Sigmoid colon (tissue), 7 donors: Measurements from ENCODE around the gene TCF3. TPM values are rescaled to one million over a fixed set of nuclear protein-coding genes. Genes with fewer than 3 reads are reported as not detected.
A peak's percentile ranks its signal among the peaks of the same experiment; 100 is the strongest.

Experiments used
- DNase-seq: peaks from one replicate; pipeline ENCODE4 v3.0.0-alpha.2; 2019
- H3K27ac ChIP-seq, 4 donors: fragments of 200-600 bp; sonication (generic); one replicate each; pipeline ENCODE4 v1.5.1; 2016 to 2019; ENCODE audit warnings: mild to moderate bottlenecking in 1 of 4
- H3K27me3 ChIP-seq, 3 donors: fragments of 200-600 bp; sonication (generic); one replicate each; pipeline ENCODE4 v1.5.1; 2019; ENCODE audit warnings: mild to moderate bottlenecking in 1 of 3
- H3K36me3 ChIP-seq, 4 donors: fragments of 200-600 bp; sonication (generic); one replicate each; pipeline ENCODE4 v1.5.1; 2016 to 2019
- H3K4me1 ChIP-seq, 4 donors: fragments of 200-600 bp; sonication (generic); one replicate each; pipeline ENCODE4 v1.5.1; 2017 to 2019
- H3K4me3 ChIP-seq, 4 donors: fragments of 200-600 bp; sonication (generic); one replicate each; pipeline ENCODE4 v1.5.1; 2017 to 2019; ENCODE audit warnings: mild to moderate bottlenecking in 2 of 4, moderate library complexity in 1 of 4
- H3K9me3 ChIP-seq, 4 donors: fragments of 200-600 bp in 3 of 4; sonication (generic) in 3 of 4; one replicate each; pipeline versions ENCODE4 v1.5.1 to v1.6.1; 2013 to 2019
- CTCF ChIP-seq, 4 experiments: fragments of 450-650 bp in 3 of 4; fragments of 200-600 bp in 1 of 4; IDR thresholded peaks; one replicate each; pipeline ENCODE4 v1.5.1; 2016 to 2019; ENCODE audit warnings: antibody characterized with exemption in 4 of 4, mild to moderate bottlenecking in 3 of 4, moderate library complexity in 2 of 4
- EP300 ChIP-seq, 4 donors: sonication (generic); formaldehyde crosslinking; IDR thresholded peaks; one replicate each; pipeline ENCODE4 v1.6.1; 2017; ENCODE audit warnings: antibody characterized with exemption in 4 of 4
- POLR2A ChIP-seq, 2 donors: fragments of 450-650 bp; IDR thresholded peaks; one replicate each; pipeline ENCODE4 v1.6.1; 2016; ENCODE audit warnings: antibody characterized with exemption in 2 of 2, mild to moderate bottlenecking in 2 of 2, moderate library complexity in 2 of 2
- POLR2AphosphoS5 ChIP-seq, 4 donors: sonication (generic); formaldehyde crosslinking; IDR thresholded peaks; one replicate each; pipeline ENCODE4 v1.6.1; 2017; ENCODE audit warnings: antibody characterized with exemption in 4 of 4
- WGBS, 2 donors: extraction: QIAGEN DNeasy Blood & Tissue Kit; methylation state at CpG; one replicate each; pipeline ENCODE4 v1.1.7; 2013; 5-methylcytosine and 5-hydroxymethylcytosine counted together
- intact Hi-C: fragments of 100-400 bp; cut with DNase I; formaldehyde crosslinking; loops from one replicate; pipeline ENCODE4 v1.15.1; 2023
- polyA plus RNA-seq, 3 donors: library from polyadenylated mRNA; stranded (reverse); fragments of 200-250 nt; gene quantifications; one replicate each; pipeline ENCODE4 v1.2.3, GENCODE V29; 2013
- total RNA-seq, 4 donors: library from RNA; depleted of rRNA; stranded (reverse); fragments of >200 nt; gene quantifications; one replicate each; pipeline ENCODE4 v1.1.0, GENCODE V29; 2016
- donor health status: healthy with polysubstance abuse.
- donor health status: Bipolar disorder and iron deficiency.
- donor health status: healthy.

The TCF3 gene
- total and polyA plus RNA-seq, 7 donors: 18.6 to 66.9 (median 30.8) TPM

GRCh38 chr19:1606138-1606651, 46.2 kb downstream of the TCF3 start:
- 9 to 18% methylated on average over 16 of the region's 16 CpGs for WGBS, 2 donors
- intact Hi-C loops: loop anchor here (1.0 to 5.0 kb wide), 2 partner anchors 39 to 45 kb away; partner anchors contain the start of gene MEX3D
- H3K9me3 ChIP-seq: no peaks in the 10 kb centered on the region
- peak overlapping the region; percentile 87 to 98 (median 95) for H3K4me3 ChIP-seq
- peaks cover 0 to 20% (median 1%) of the 10 kb centered on the region in 4 donors for H3K36me3 ChIP-seq
- peaks cover 0 to 39% (median 36%) of the 10 kb centered on the region in 4 donors for H3K4me1 ChIP-seq
- TF ChIP-seq EP300 (IDR thresholded peaks at IDR 0.05): no peak
- no peaks in the 10 kb centered on the region for H3K27me3 ChIP-seq
- peak overlapping the region; percentile 90 to 96 (median 94) for H3K27ac ChIP-seq
- no peak for DNase-seq

- peak; percentile 98 for DNase-seq
- Histone ChIP-seq H3K27me3 (no peaks in the 10 kb centered on the region), H3K36me3 (peaks cover 0 to 16% (median 0%) of the 10 kb centered on the region in 4 donors), H3K4me1 (peaks cover 0 to 39% (median 36%) of the 10 kb centered on the region in 4 donors), H3K9me3 (no peaks in the 10 kb centered on the region), H3K27ac (peak within 1 kb of the TSS; percentile 90 to 96 (median 94)), H3K4me3 (peak within 1 kb of the TSS; percentile 87 to 98 (median 95))
- 0 to 1% methylated on average over 79 of the region's 79 CpGs for WGBS, 2 donors
- TF ChIP-seq POLR2A (IDR thresholded peaks at IDR 0.05) (peak in 1 of 2 donors; percentile 20), POLR2AphosphoS5 (IDR thresholded peaks at IDR 0.05) (peak; percentile 22 to 86 (median 70)), CTCF (IDR thresholded peaks at IDR 0.05) (peak; percentile 61 to 77 (median 66)), EP300 (IDR thresholded peaks at IDR 0.05) (no peak)
- intact Hi-C loops: loop anchor here (1.0 to 5.0 kb wide), 2 partner anchors 38 to 46 kb away; partner anchors contain the start of gene MEX3D
These were observed 46.9 kb downstream of the TCF3 start, which contains the start of gene UQCR11 for GRCh38 chr19:1605236-1606137. Gene UQCR11 (minus strand): TSS chr19:1605462. CDS start chr19:1605409, 53 bp downstream.

- H3K36me3 ChIP-seq: peaks cover 9 to 37% (median 24%) of the 10 kb centered on the region in 4 donors
- H3K4me3 ChIP-seq: no peak overlapping the region
- no peak overlapping the region for H3K27ac ChIP-seq
- H3K27me3 ChIP-seq: no peaks in the 10 kb centered on the region
- peaks cover 0 to 43% (median 36%) of the 10 kb centered on the region in 4 donors for H3K4me1 ChIP-seq
- no peaks in the 10 kb centered on the region for H3K9me3 ChIP-seq
- no peak for DNase-seq
- 94 to 96% methylated on average over 21 of the region's 21 CpGs for WGBS, 2 donors
- intact Hi-C loops: no loop called here
- no peak for TF ChIP-seq CTCF (IDR thresholded peaks at IDR 0.05)
- no peak for TF ChIP-seq POLR2AphosphoS5 (IDR thresholded peaks at IDR 0.05)
These were observed 50.2 kb downstream of the TCF3 start for GRCh38 chr19:1602091-1602707.

- no peak for DNase-seq
- no peak overlapping the region for H3K27ac ChIP-seq
- intact Hi-C loops: no loop called here
- H3K36me3 ChIP-seq: peaks cover 11 to 43% (median 28%) of the 10 kb centered on the region in 4 donors
- H3K9me3 ChIP-seq: no peaks in the 10 kb centered on the region
- H3K4me3 ChIP-seq: no peak overlapping the region
- WGBS, 2 donors: 81 to 90% methylated on average over 14 of the region's 14 CpGs
- TF ChIP-seq CTCF (IDR thresholded peaks at IDR 0.05): no peak
- TF ChIP-seq POLR2AphosphoS5 (IDR thresholded peaks at IDR 0.05): no peak
- TF ChIP-seq EP300 (IDR thresholded peaks at IDR 0.05): no peak
- TF ChIP-seq POLR2A (IDR thresholded peaks at IDR 0.05): no peak
- no peaks in the 10 kb centered on the region for H3K27me3 ChIP-seq
- peaks cover 0 to 41% (median 34%) of the 10 kb centered on the region in 4 donors for H3K4me1 ChIP-seq
These were observed 50.8 kb downstream of the TCF3 start for GRCh38 chr19:1601613-1602064.
